ENCODE measurements around the gene SPDYE16. TPM values are rescaled to one million over a fixed set of nuclear protein-coding genes. Genes with fewer than 3 reads are reported as not detected.

Gene SPDYE16
- total RNA-seq = 0.23 TPM

GRCh38 chr7:76543197-76543596 lies at the start of gene SPDYE16:
Gene SPDYE16, minus strand, starts transcription at chr7:76543297. Its CDS starts 1,838 bp downstream, at chr7:76541459.

GRCh38 chr7:76509931-76510877 lies 32.9 kb downstream of the SPDYE16 start, which contains the start of gene UPK3B:
Gene UPK3B, plus strand, starts transcription at chr7:76510552. Its CDS starts 101 bp downstream, at chr7:76510653.

Small RNAs within 50 kb of the gene (small RNA-seq; reads per million reads assigned to genes)
- gene RF00019 = not detected

Other genes starting within 250 kb of the SPDYE16 start
- gene HSPB1, start 240.6 kb downstream of the SPDYE16 start, total RNA-seq = 15.7 TPM
- gene YWHAG, start 184.3 kb downstream of the SPDYE16 start, total RNA-seq = 602 TPM
- gene SSC4D, start 133.6 kb downstream of the SPDYE16 start, total RNA-seq = 1.6 TPM
- 1.4 TPM for gene ZP3, start 118.3 kb downstream of the SPDYE16 start, total RNA-seq
- gene DTX2, start 81.6 kb downstream of the SPDYE16 start, total RNA-seq = 3.0 TPM
- 0.23 TPM for gene UPK3B, start 32.7 kb downstream of the SPDYE16 start, total RNA-seq
- 5.1 TPM for gene POMZP3, start 84.0 kb upstream of the SPDYE16 start, total RNA-seq